Common myeloid progenitor, CD34-positive (primary cell): ENCODE data around the gene AGPAT2.
"Not testable (repeated sequence)": the region's sequence is repeated elsewhere in the genome, so short reads cannot be mapped to it uniquely, and the experiment has no call there.

ENCODE experiments used
- CTCF ChIA-PET: fragments of 350-600 bp; sonication (Branson Sonifier 250); formaldehyde crosslinking; loops from one replicate; lab custom pipeline; 2021; ENCODE audit warnings: antibody characterized with exemption; lab: Charles Lee
- POLR2A ChIA-PET: fragments of 350-600 bp; sonication (Branson Sonifier 250); formaldehyde crosslinking; loops from one replicate; lab custom pipeline; 2021; ENCODE audit warnings: antibody characterized with exemption; lab: Charles Lee
- DNase-seq, 3 donors: peaks; one replicate each; pipeline versions ENCODE4 v3.0.0 to v3.0.0-alpha.2; 2013
- H3K27ac ChIP-seq, 2 experiments: 1 replicate in 1 of 2; 2 replicates in 1 of 2; pipeline ENCODE4 v1.7.0; 2013; ENCODE audit warnings: inconsistent platforms in 2 of 2, low read length in 2 of 2, mild to moderate bottlenecking in 2 of 2, low read depth in 1 of 2, moderate library complexity in 1 of 2; ENCODE audit not compliant: severe bottlenecking in 2 of 2, insufficient read depth in 1 of 2, poor library complexity in 1 of 2
- H3K27me3 ChIP-seq, 5 experiments: replicated peaks in 2 of 5; 1 replicate in 3 of 5; 2 replicates in 2 of 5; pipeline versions ENCODE4 v1.6.1 to v1.7.0; 2013; ENCODE audit warnings: low read length in 4 of 5, mild to moderate bottlenecking in 2 of 5, moderate library complexity in 2 of 5, inconsistent platforms in 1 of 5; ENCODE audit not compliant: insufficient read depth in 5 of 5, control insufficient read depth in 4 of 5
- H3K36me3 ChIP-seq, 4 experiments: 1 replicate in 2 of 4; 2 replicates in 2 of 4; pipeline versions ENCODE4 v1.6.1 to v1.7.0; 2013; ENCODE audit warnings: low read length in 3 of 4, control low read depth in 1 of 4, mild to moderate bottlenecking in 1 of 4; ENCODE audit not compliant: control insufficient read depth in 4 of 4, insufficient read depth in 4 of 4
- H3K4me1 ChIP-seq, 4 experiments: 1 replicate in 3 of 4; 2 replicates in 1 of 4; pipeline versions ENCODE4 v1.6.1 to v1.7.1; 2013; ENCODE audit warnings: low read length in 3 of 4, mild to moderate bottlenecking in 3 of 4, control low read depth in 1 of 4, inconsistent platforms in 1 of 4, moderate library complexity in 1 of 4; ENCODE audit not compliant: control insufficient read depth in 4 of 4, insufficient read depth in 4 of 4; ENCODE audit errors: control extremely low read depth in 1 of 4
- H3K4me3 ChIP-seq, 7 experiments: 1 replicate in 4 of 7; 2 replicates in 3 of 7; pipeline versions ENCODE4 v1.5.1 to v1.7.0; 2013; ENCODE audit warnings: mild to moderate bottlenecking in 7 of 7, low read length in 6 of 7, moderate library complexity in 6 of 7, inconsistent platforms in 2 of 7, low read depth in 2 of 7, control low read depth in 1 of 7; ENCODE audit not compliant: insufficient read depth in 4 of 7, control insufficient read depth in 1 of 7; ENCODE audit errors: extremely low read depth in 1 of 7
- H3K9me3 ChIP-seq, 5 experiments: 1 replicate in 4 of 5; 2 replicates in 1 of 5; pipeline versions ENCODE4 v1.6.1 to v1.7.1; 2013; ENCODE audit warnings: low read length in 4 of 5, mild to moderate bottlenecking in 2 of 5, inconsistent platforms in 1 of 5, low read depth in 1 of 5, moderate library complexity in 1 of 5; ENCODE audit not compliant: control insufficient read depth in 4 of 5, insufficient read depth in 2 of 5; ENCODE audit errors: control extremely low read depth in 1 of 5
- WGBS: methylation state at CpG from one replicate; pipeline ENCODE4 v1.1.5; 2013; ENCODE audit not compliant: insufficient coverage; 5-methylcytosine and 5-hydroxymethylcytosine counted together

AGPAT2 gene

DNA sequence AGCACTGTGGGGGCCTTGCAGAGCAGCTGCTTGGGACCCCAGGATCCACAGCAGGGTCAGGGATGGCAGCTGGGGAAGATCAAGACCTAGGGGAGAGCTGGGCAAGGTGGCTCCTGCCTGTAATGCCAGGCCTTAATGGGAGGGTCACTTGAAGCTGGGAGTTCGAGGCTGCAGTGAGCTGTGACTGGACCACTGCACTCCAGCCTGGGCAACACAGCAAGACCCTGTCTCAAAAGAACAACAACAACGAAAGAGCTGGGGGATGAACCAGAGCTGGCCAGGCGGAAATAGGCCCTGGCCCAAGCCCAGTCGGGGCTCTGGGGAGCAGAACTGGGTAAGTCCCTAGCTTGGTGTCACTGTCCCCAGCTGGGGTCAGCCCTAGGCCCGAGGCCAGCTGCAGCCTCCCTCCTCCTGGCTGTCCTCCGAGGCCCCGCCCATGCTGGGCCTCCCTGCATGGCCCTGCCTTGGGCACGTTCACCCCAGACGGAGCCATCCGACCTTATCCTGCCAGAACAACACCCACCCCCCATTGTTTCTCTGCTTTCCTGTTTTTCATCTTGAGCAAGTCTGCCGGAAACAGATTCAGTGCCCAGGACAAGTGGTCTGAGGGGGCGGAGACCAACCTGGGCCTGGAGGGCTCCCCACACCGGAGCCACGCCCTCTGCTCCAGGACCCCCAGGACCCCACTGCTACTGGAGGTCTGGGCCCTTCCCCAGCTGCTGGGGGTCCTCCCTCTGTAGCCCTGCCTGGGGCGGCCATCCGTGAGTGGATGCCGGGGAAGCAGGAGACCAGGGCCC is 27.0 kb upstream of the AGPAT2 start:
- peak overlapping the region in 6 of 7 experiments; percentile 76 to 91 (median 82) for H3K4me3 ChIP-seq
- CTCF ChIA-PET = interaction anchor here (0.9 to 8.7 kb wide), 18 partner anchors 8 to 225 kb away, joined by 3 to 92 read pairs (median 4); partner anchors contain the start of gene LCN6
- 6% methylated on average over 14 of the region's 17 CpGs for WGBS
- POLR2A ChIA-PET = interaction anchor here (0.6 to 7.3 kb wide), 11 partner anchors 9 to 215 kb away, joined by 3 to 128 read pairs (median 5); partner anchors contain the start of gene EGFL7
- H3K27ac ChIP-seq = peak overlapping the region; percentile 70 to 83
- peaks cover 0 to 72% (median 69%) of the 10 kb centered on the region in 4 experiments for H3K4me1 ChIP-seq
- DNase-seq = peak; percentile 81 to 95 (median 90)
- no peaks in the 10 kb centered on the region for H3K27me3 ChIP-seq
- peaks cover 2 to 19% (median 12%) of the 10 kb centered on the region in 4 experiments for H3K36me3 ChIP-seq
- no peaks in the 10 kb centered on the region for H3K9me3 ChIP-seq

DNA sequence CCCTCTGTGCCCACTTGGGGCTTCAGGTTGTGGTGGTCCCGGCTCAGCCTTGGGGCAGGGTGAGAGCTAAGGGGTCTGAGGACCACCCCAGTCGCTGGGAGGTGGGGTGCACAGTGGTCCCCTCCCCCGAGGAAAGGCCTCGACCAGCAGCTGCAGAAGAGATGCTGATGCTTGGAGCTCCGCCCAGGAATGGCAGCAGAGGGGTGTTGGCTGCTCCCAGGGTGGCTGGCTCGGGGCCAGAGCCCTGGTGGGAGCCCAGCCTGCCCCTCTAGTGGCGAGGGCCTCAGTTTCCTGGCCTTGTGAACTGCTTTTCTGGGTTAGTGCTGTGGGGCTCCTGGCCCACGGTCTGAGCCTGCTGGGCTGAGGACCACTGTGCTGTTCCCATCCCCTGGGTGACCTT is 26.3 kb upstream of the AGPAT2 start:
- POLR2A ChIA-PET = interaction anchor here (0.6 to 7.3 kb wide), 13 partner anchors 8 to 215 kb away, joined by 3 to 128 read pairs (median 3); partner anchors contain the start of genes AGPAT2 and EGFL7
- no peaks in the 10 kb centered on the region for H3K9me3 ChIP-seq
- CTCF ChIA-PET = interaction anchor here (0.7 to 8.7 kb wide), 16 partner anchors 8 to 224 kb away, joined by 3 to 92 read pairs (median 4); partner anchors contain the start of gene LCN6
- H3K27ac ChIP-seq = peak overlapping the region; percentile 70 to 83
- H3K4me1 ChIP-seq = peaks cover 0 to 65% (median 62%) of the 10 kb centered on the region in 4 experiments
- no peaks in the 10 kb centered on the region for H3K27me3 ChIP-seq
- DNase-seq = peak in 1 of 3 donors; percentile 53
- 2% methylated on average over 7 of the region's 8 CpGs for WGBS
- H3K36me3 ChIP-seq = peaks cover 2 to 15% (median 10%) of the 10 kb centered on the region in 4 experiments
- peak overlapping the region; percentile 60 to 91 (median 78) for H3K4me3 ChIP-seq

DNA sequence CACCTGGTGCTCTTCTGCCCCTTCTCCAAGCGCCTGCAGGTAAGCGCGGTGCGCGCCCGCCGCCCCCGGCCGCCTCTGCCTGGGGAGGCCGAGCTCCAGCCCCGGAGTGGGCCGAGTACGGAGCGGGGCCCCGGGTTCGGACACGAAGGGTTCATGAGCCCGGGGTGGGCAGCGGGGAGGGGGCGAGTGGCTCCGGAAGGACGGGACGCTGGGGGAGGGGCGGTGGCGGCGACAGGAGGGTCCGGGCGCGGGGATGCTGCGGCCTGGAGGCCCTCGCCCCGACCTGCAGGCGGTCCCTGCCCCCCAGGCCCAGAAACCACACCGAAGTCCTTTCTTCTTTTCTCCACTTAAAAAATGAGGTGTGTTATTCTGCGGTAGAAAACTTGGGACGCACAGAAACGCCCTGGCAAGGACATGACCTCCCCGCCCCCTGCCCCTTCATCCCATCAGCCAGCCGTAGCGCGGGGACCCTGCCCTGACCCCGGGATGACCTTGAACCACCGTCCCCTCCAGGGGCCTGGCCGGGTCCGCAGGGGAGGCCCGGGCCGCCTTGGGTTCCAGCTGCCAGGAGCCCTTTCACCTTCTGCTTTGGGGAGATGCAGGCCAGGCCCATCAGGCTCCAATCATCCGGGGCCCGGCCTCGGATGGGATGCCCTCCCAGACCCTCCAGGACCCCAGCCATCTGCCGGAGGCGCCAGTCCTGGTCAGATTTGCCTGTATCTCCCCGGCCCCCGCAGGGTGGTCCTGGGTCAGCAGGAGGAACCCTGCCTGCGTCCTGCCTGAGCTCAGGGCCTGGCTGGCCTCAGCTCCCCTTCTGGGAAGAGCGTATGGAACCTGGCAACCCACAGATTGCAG is 25.7 kb upstream of the AGPAT2 start:
- Histone ChIP-seq H3K4me3 (peak overlapping the region; percentile 60 to 91 (median 78)), H3K4me1 (peaks cover 0 to 58% (median 55%) of the 10 kb centered on the region in 4 experiments), H3K9me3 (no peaks in the 10 kb centered on the region), H3K27me3 (no peaks in the 10 kb centered on the region), H3K36me3 (peaks cover 2 to 13% (median 7%) of the 10 kb centered on the region in 4 experiments), H3K27ac (peak overlapping the region; percentile 70 to 83)
- POLR2A ChIA-PET = interaction anchor here (0.6 to 7.3 kb wide), 12 partner anchors 8 to 180 kb away, joined by 3 to 128 read pairs (median 4); partner anchors contain the start of genes AGPAT2 and EGFL7
- DNase-seq = no peak
- 1% methylated on average over 22 of the region's 56 CpGs for WGBS
- CTCF ChIA-PET = interaction anchor here (0.7 to 8.7 kb wide), 13 partner anchors 7 to 223 kb away, joined by 3 to 92 read pairs (median 4); partner anchors contain the start of gene LCN6

DNA sequence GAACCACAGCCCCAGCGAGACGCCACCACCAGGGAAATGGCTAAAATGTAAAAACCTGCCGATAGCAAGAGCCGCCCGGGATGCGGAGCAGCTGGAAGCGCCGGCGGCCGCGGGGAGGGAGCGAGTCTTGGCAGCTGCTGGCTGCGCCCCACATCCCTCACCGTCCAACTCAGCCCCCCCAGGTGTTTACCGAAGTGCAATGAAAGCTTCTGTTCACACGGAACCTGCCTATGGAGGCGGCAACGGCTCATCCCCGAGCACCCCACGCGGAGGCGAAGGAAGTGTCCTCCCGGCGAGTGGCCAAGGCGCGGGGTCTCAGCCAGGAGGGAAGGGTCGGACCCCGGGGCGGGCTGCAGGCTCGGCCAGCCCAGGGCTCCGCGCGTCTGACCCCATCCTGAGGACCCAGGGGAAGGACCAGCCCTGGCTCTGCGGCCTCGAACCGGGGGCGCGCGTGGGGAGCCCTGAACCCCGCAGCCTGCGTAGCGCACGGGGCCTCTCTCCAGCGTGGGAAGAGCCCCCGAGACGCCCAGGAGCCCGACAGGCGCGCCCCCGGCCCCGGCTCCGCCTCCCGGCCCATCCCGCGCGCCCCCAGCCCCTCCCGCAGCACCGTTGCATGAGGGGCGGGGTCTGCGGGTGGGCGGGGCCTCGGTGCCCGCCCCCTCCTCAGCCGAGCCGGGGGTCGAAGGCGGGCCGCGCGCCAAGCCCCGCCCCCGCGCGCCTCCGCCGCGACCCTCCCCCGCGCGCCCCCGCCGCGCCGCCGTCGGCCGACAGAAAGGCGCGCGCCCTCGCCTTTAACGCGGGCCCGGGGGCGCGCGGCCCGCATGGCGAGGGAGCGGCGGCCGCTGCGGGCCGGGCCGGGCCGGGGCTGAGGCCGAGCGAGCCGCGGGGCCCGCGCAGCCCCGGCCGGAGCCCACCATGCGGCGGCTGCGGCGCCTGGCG is 24.8 kb upstream of the AGPAT2 start, which contains the start of gene DIPK1B:
DIPK1B (plus strand) TSS at position 822 of the 939 bp plus-strand sequence; CDS start at position 916, 94 bp downstream.
- H3K9me3 ChIP-seq = no peaks in the 10 kb centered on the region
- CTCF ChIA-PET = interaction anchor here (0.7 to 8.7 kb wide), 4 partner anchors 9 to 16 kb away, joined by 3 to 92 read pairs (median 8); no protein-coding TSS in a partner anchor
- H3K4me1 ChIP-seq = peaks cover 0 to 50% (median 47%) of the 10 kb centered on the region in 4 experiments
- peak; percentile 58 to 87 (median 78) for DNase-seq
- under 1% methylated on average over 92 of the region's 119 CpGs for WGBS
- POLR2A ChIA-PET = interaction anchor here (0.8 to 4.7 kb wide), 5 partner anchors 9 to 48 kb away, joined by 3 to 99 read pairs (median 5); partner anchors contain the start of gene AGPAT2
- H3K27me3 ChIP-seq = no peaks in the 10 kb centered on the region
- peak within 1 kb of the TSS; percentile 60 to 91 (median 78) for H3K4me3 ChIP-seq
- H3K36me3 ChIP-seq = peaks cover 0 to 10% (median 5%) of the 10 kb centered on the region in 4 experiments
- peak within 1 kb of the TSS; percentile 70 to 83 for H3K27ac ChIP-seq

DNA sequence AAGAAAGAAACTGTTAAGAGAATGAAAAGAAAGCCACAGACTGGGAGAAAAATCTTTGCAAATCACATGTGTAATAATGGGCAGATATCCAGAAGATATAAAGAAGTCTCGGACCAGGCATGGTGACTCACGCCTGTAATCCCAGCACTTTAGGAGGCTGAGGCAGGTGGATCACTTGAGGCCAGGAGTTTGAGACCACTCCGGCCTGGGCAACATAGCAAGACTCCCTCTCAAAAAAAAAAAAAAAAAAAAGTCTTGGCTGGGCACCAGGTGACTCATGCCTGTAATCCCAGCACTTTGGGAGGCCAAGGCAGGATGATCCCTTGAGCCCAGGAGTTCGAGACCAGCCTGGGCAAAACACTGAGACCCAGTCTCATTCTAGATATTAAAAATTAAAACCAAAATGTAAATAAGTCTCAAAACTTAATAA is 24.0 kb upstream of the AGPAT2 start:
- POLR2A ChIA-PET = interaction anchor here (0.8 to 4.7 kb wide), 4 partner anchors 10 to 47 kb away, joined by 3 to 99 read pairs (median 13); partner anchors contain the start of gene AGPAT2
- CTCF ChIA-PET, H3K27ac ChIP-seq, H3K27me3 ChIP-seq, H3K36me3 ChIP-seq, H3K9me3 ChIP-seq: not testable (repeated sequence)
- H3K4me1 ChIP-seq = peaks cover 0 to 44% (median 40%) of the 10 kb centered on the region in 4 experiments
- no CpG with 5 or more reads among the region's 4 CpGs for WGBS
- H3K4me3 ChIP-seq = peak overlapping the region in 5 of 7 experiments; percentile 71 to 91 (median 76)
- peak in 1 of 3 donors; percentile 41 for DNase-seq
